Retinal pigment epithelial cell (primary cell): ENCODE measurements around the gene GPC3.
"Not testable (repeated sequence)": the region's sequence is repeated elsewhere in the genome, so short reads cannot be mapped to it uniquely, and the experiment has no call there.

Experiments used
- DNase-seq: peaks from one replicate; pipeline ENCODE4 v3.0.0-alpha.2; 2010; ENCODE audit warnings: low read depth
- H3K4me3 ChIP-seq: 2 replicates; pipeline ENCODE4 v1.5.1; 2011; ENCODE audit warnings: mild to moderate bottlenecking, low read length, control low read depth, moderate library complexity
- TF ChIP-seq, protein P1 (sequence below): conservative IDR thresholded peaks from 2 replicates; pipeline ENCODE4 v1.5.1; 2011; ENCODE audit warnings: low read depth, low read length, control low read depth, inconsistent platforms

GPC3 gene

DNA sequence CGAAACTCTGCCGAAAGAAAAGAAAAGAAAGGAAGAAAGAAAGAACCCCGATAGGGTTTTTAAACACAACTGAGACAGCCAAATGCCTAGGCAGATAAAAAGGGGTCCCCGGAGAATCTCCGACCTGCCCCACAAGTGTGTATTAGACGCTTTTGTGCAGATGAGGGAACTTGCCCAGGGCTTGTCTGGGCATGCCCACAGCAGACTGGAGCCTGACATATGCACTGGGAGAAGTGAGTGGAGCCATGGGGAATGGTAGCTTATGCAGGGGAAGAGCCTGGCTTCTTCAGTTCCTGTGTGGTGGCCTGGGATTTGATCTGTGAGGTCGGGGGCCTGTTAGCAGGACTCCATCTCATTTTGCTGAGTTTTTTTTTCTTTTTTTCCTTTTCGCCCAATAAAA lies 199.0 kb downstream of the GPC3 start:
- TF ChIP-seq, protein P1, sequence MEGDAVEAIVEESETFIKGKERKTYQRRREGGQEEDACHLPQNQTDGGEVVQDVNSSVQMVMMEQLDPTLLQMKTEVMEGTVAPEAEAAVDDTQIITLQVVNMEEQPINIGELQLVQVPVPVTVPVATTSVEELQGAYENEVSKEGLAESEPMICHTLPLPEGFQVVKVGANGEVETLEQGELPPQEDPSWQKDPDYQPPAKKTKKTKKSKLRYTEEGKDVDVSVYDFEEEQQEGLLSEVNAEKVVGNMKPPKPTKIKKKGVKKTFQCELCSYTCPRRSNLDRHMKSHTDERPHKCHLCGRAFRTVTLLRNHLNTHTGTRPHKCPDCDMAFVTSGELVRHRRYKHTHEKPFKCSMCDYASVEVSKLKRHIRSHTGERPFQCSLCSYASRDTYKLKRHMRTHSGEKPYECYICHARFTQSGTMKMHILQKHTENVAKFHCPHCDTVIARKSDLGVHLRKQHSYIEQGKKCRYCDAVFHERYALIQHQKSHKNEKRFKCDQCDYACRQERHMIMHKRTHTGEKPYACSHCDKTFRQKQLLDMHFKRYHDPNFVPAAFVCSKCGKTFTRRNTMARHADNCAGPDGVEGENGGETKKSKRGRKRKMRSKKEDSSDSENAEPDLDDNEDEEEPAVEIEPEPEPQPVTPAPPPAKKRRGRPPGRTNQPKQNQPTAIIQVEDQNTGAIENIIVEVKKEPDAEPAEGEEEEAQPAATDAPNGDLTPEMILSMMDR, result no peak
- DNase-seq, result no peak
- H3K4me3 ChIP-seq, result no peak overlapping the region

DNA sequence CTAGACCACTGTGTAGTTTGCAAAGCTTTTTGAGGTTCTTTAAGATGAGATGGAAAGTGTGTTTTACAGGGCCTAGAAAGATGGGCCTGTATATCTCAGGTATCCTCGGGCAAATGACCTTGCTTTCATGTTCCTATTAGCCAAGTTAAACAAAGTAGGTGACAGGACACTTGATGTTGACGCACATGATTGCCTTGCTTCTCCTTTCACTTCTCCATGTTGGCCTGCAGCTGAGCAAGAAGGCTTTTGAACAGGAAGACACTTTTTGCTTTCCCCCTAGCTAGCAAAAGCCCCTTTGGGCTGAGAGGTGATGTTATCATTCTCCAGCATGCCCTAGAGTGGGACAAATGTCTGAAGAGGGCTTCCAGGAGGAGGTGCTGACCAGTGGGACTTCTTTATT lies 202.1 kb downstream of the GPC3 start:
- DNase-seq, result no peak
- no peak overlapping the region for H3K4me3 ChIP-seq
- TF ChIP-seq, protein P1, result no peak

DNA sequence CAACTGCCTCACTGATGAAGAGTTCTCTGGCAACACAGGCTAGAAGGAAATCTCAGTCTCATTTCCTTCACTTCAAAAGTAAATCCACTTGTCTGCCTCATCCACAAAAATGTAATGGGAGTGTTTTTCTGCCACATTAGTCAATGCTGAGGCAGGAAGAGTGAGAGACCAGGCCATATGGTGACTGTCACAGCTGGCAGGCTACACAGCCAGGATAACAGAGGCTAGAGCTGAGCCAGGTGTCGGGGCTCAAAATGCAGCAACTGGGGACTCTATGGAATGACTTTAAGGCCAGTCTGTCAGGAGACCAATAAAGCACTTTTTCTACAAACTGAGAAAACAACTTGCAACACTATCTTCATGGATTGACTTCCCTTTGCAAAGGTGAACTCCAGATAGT lies 204.2 kb downstream of the GPC3 start:
- H3K4me3 ChIP-seq, result no peak overlapping the region
- DNase-seq, result no peak
- TF ChIP-seq, protein P1, result no peak

DNA sequence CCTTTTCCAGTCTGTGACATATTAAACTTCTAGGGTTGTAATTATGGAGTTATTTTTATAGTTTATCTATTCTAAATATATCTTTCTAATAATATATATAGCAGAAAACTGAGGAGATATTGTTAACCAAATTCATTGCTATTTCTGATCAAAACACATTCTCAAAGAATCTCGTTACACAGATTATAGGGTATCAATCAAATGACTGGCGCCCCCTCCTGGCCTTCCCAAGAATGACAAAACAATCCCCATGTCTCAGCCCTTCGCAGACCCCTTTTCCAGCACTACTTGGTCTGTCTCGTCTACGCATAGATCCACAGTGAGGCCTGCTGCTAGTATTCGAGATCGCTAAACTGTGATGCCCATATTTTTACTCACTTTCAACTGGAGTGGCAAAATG lies 209.3 kb downstream of the GPC3 start:
- TF ChIP-seq, protein P1, result peak; percentile 53
- no peak for DNase-seq
- H3K4me3 ChIP-seq, result no peak overlapping the region

DNA sequence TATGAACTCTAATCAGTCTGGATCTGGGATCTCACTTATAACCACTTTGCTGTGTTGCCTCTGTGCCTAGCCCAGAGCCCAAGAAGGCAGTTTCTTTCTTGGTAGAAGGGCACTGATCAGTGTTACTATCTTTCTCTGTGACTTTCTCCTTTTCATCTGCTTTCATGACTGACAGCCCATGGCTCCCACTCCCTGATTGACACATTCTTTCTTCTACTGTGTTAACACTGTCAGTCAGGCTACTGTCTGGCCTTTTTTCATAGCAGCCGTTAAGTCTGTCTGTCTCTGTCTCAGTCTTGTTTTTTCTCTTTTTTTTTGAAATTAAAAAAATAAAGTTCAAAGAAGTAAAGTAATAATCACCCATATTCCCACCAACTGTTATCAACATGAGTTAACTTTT lies 210.6 kb downstream of the GPC3 start:
- TF ChIP-seq, protein P1, result no peak
- DNase-seq, result no peak
- no peak overlapping the region for H3K4me3 ChIP-seq

DNA sequence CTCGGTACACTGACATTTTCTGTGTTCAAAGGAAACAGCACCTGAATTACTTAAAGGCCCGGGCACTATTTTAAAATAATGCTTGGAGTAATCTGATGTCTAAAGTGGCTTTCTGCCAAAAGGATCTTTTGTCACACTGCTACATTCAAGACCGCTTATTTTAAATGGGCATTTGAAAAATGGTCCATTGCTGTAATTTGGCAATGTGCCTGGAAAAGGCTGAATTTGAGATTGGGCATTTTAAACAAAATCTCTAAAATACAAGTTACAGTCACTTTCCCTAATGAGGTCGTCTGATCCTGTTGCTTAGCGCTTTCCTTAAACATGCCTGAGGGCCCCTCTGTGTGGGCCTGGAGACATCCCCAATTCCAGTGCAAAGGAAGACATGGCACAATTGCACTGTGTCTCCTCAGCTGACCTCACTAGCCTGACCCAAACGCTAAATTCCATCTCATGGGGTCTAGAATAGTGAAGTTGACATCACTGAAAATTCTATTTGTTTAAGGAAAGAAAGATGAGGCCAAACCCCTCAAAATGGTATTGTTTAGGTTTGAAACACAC lies 214.2 kb downstream of the GPC3 start:
- H3K4me3 ChIP-seq, result no peak overlapping the region
- peak; percentile 10 for DNase-seq
- TF ChIP-seq, protein P1, result no peak

DNA sequence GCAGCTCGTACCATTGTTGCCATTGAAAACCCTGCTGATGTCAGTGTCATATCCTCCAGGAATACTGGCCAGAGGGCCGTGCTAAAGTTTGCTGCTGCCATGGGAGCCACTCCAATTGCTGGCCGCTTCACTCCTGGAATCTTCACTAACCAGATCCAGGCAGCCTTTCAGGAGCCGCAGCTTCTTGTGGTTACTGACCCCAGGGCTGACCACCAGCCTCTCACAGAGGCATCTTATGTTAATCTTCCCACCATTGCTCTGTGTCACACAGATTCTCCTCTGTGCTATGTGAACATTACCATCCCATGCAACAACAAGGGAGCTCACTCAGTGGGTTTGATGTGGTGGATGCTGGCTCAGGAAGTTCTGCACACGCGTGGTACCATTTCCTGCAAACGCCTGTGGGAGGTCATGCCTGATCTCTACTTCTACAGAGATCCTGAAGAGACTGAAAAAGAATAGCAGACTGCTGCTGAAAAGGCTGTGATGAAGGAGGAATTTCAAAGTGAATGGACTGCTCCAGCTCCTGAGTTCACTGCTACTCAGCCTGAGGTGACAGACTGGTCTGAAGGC lies 222.3 kb downstream of the GPC3 start:
- H3K4me3 ChIP-seq, DNase-seq: not testable (repeated sequence)
